GM12874 (cell line): Measurements from ENCODE around the gene RALGAPA1.

Experiments
- TF ChIP-seq, protein P1 (sequence below): IDR thresholded peaks from 2 replicates; pipeline ENCODE4 v1.5.1; 2011; ENCODE audit warnings: low read depth, mild to moderate bottlenecking, control low read depth, low read length, moderate library complexity; ENCODE audit not compliant: insufficient read depth

RALGAPA1 gene

DNA sequence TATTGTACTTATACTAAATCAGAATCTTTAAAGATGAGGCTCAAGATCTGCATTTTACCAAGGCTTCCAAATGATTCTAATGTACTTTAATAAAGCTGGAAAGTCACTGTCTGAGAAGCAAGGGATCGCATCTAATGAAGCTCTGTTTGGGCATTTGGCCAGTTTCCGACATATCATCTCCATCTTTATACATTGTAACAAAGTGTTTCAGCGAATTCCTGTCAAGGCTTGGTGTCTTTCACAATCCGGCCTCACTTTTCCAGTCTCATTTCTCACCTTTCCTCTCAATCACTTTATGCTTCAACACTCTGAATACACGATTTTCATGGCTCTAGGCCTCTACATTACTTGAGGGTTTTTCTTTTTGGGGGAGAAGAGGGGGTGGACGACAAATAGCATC, 302.6 kb downstream of the RALGAPA1 start:
- TF ChIP-seq, protein P1, sequence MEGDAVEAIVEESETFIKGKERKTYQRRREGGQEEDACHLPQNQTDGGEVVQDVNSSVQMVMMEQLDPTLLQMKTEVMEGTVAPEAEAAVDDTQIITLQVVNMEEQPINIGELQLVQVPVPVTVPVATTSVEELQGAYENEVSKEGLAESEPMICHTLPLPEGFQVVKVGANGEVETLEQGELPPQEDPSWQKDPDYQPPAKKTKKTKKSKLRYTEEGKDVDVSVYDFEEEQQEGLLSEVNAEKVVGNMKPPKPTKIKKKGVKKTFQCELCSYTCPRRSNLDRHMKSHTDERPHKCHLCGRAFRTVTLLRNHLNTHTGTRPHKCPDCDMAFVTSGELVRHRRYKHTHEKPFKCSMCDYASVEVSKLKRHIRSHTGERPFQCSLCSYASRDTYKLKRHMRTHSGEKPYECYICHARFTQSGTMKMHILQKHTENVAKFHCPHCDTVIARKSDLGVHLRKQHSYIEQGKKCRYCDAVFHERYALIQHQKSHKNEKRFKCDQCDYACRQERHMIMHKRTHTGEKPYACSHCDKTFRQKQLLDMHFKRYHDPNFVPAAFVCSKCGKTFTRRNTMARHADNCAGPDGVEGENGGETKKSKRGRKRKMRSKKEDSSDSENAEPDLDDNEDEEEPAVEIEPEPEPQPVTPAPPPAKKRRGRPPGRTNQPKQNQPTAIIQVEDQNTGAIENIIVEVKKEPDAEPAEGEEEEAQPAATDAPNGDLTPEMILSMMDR: no peak

DNA sequence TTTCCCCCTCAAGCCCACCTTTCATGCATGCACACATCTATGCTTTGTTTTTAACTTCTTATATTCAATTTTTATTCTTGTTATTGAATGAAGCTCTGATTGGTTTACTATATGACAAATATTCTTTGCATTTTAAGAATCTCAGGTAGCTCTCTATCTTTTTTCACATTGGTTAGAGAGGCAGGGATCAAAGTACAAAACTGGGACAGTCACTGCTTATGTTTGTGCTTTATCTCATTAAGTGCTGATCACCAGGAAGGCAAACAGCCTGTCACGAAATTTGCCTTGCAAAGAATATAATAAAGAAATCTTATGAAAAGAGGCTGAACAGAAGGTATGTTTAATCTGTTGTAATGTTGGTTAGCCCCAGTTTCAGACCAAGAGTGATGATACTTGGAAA, 304.8 kb downstream of the RALGAPA1 start:
- TF ChIP-seq, protein P1: no peak

DNA sequence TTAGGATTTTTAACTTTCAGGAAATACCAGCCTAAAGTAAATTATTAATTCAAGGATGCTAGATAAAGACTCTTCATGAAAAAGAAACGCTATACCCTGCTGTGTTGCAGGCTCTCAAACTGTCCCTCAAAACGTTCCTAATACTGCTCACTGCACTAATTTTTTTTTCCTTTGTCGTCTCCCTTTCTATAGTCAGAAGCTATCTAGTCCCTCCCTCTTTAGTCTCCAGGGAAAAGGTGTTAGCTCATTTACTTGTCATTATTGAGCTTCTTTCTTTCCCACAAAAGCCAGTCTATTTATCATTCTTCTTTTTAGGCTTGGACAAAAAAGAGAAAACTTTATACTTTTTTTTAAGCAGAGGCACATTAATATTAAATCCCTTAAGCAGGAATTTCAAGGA, 305.4 kb downstream of the RALGAPA1 start:
- TF ChIP-seq, protein P1: no peak

DNA sequence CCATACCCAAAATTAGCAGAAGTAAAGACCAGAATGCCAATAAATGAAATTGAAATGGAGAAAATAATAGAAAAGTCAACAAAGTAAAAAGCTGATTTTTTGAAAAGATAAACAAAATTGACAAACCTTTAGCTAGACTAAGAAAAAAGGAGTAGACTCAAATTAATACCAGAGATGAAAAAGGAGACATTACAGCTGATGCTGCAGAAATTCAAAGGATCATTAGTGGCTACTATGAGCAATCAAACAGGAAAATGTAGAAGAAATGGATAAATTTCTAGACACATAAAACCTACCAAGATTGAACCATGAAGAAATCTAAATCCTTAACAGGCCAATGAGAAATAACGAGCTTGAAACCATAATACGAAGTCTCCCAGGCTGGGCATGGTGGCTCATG, 309.9 kb downstream of the RALGAPA1 start:
- TF ChIP-seq, protein P1: no peak

DNA sequence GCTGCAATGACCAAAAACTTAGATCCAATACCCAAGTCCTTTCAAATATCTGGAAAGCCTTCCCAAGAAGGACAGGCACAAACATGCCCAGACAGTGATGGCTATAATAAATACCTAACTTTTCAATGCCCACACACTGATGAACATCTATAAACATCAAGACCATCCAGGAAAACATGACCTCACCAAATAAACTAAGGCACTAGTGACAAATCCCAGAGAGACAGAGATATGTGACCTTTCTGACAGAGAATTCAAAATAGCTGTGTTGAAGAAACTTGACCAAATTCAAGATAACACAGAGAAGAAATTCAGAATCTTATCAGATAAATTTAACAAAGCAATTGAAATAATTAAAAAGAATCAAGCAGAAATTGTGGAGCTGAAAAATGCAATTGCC, 313.8 kb downstream of the RALGAPA1 start:
- TF ChIP-seq, protein P1: no peak

DNA sequence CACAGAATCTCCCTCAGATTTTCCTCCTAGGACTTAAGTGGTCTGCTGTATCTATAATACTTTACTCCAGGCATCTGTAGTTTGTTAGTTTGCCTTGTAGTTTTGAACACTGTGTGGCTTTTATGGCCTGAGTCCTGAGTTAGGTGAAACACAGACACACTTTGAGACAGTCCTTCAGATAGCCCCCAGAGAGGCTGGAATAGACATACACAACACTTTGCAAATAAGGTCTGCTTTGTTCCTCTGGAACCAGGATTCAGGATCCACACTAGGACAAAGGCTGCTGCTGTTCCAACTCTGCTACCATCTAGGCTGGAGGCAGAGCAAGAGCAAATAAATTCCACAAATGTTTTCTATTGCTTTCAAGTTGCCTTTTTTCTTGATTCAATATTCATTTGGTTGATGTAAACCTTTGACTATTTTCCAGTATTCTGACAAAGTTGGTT, 316.5 kb downstream of the RALGAPA1 start:
- TF ChIP-seq, protein P1: no peak
